Measurements from ENCODE around the gene SPTBN2.
"Not testable (repeated sequence)": the region's sequence is repeated elsewhere in the genome, so short reads cannot be mapped to it uniquely, and the experiment has no call there.

Gene SPTBN2

DNA sequence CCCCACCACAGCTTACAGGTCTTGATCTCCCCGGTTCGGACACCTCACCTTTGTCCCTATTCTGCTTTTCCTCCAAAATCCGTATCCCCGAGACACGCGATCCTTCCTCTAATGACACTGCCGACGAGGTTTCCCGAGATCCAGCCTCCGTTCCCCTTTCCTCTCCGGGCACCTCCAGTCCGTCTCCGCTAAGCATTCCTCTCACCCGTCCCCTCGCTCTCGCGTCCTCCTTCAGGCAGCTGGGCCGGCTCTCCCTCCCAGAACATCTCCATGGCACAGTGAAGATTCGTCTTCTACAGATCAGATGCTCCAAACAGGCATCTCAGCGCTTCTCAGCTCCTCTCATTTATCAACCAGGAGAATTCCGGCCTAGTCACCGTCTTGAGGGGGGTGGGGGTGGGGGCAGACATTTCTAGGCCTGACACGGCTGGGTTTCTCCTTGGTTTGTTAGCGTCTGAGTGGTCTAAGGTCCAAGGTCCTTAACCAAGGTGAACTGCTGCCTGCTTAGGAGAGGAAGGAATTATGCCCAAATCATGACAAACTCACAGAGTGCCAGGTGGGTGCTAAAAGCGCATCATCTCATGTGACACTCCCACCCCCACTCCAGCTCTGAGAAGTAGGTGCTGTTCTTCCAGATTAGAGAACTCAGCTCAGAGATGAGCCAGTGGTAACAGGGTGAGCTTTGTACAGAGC lies at the start of gene SPTBN2:
Gene SPTBN2 (minus strand): TSS at position 524 of the 693 bp plus-strand sequence. CDS start 7,976 bp downstream, outside the sequence.
- DNase-seq: no peak

DNA sequence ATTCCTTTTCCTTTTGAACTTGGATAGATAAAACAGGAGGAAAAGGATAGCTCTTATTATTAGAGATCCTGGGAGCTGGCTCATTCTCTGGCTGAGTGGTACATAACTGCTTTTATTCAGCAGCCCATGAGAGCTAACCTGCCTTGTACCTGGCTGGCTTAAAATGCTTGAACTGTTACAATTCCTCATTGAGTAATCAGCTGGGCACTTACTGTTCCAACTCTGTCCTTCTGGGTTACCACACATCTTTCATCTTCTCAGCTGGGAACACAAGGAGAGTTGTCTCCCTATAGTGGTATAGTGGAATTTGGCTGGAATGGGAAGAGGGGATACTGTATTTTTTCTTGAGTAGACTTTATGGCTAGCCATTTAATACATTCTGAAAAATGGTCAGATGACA lies 39.8 kb upstream of the SPTBN2 start:
- no peak for DNase-seq

DNA sequence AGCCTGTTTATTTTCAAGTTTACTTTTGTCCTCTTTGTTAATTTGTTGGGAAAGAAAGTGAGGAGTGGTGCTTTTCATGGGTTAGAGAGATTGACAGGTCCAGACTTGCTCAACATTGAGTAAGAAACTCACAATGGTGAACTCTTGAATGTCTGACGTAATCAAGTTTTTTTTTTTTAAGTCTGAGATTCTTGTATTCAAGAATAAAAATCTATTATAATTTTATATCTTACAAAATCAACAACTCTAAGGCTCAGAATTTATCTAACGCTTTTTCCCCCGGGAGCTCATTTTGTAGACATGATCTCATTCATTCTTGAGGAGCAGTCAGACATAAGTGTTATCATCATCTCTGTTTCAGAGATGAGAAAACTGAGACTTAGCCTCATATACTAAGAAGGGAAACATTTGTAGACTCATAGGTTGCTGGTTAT lies 39.1 kb upstream of the SPTBN2 start:
- DNase-seq: no peak

DNA sequence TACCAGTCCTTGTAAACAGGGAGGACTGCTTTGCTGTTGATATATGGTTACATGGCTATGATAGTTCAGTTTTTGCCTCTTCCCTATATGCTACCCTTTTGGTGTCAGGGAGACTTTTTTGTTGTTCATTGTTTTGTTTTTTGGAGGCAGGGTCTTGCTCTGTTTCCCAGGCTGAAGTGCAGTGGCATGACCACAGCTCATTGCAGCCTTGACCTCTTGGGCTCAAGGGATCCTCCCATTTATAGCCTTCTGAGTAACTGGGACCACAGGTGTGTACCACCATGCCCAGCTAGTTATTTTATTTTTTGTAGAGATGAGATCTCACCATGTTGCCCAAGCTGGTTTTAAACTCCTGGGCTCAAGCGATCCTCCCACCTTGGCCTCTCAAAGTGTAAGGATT lies 38.6 kb upstream of the SPTBN2 start:
- no peak for DNase-seq

DNA sequence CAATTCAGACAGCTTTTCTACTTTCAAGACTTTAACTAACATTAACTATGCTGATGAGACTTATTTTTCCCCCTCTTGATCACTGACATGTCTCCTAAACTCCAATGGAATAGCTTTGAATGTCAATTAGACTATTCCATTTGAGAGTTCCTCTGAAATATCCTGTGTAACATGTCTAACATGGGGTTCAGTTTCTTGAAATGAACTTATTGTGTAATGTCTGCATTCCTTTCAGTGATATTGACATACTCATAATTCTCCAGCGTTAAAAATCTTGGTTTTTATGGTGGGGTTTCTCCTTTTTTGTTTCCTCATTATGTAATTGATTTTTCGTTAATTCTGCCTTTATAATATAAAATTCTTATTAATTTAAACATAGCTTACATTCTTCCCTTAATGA lies 37.7 kb upstream of the SPTBN2 start:
- DNase-seq: no peak

DNA sequence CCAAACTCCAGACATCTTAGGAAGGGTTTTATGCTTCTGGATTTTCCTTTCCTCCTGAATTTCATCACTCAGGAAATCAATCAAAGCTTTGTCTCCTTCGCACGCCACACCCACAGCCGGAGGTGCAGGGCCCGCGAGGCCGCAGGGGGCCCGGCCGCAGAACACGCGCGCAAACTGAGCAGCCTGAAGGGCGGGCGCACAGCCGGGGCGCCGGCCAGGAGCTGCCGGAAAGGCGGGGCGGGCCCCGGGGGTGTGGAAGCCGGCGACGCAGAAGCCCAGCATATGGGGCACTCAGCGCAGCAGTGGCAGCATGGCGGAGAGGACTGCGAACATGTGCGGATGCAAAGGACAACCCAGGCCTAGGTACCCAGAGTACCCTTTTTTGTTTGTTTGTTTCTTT lies 33.1 kb upstream of the SPTBN2 start:
- DNase-seq: no peak

DNA sequence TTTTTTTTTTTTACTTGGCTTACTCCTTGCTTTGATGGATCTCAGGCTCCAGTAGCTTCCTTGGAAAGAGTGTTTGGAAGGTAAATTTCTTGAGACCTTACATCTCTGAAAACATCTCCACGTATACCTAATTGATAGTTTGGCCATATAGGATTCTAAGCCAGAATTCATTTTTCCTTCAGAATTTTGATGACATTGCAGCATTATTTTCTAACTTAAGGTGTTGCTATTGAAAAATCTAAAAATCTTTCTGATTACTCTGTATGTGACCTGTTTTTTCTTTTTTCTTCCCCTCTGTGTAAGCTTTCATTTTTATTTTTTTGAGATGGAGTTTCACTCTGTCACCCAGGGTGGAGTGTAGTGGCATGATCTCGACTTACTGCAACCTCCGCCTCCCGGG lies 23.1 kb upstream of the SPTBN2 start:
- DNase-seq: no peak

DNA sequence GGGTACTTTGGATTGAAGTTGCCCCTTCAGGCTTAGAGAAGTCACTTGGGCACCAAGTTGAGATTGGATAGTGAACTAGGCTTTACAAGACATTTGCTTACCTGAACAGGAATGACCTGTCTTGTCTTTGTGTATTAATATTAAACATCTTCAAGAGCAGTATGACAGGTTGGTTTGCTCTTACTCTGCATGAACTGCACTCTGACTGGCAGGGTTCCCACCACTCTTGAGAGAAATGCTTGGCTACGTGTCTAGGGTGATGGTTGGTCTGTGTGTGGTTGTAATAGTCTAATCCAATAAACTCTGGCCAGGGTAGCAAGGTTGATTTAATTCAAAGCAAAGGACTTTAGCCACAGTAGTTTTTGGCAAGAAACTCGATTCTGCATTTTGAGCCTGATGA lies 20.1 kb upstream of the SPTBN2 start:
- no peak for DNase-seq

DNA sequence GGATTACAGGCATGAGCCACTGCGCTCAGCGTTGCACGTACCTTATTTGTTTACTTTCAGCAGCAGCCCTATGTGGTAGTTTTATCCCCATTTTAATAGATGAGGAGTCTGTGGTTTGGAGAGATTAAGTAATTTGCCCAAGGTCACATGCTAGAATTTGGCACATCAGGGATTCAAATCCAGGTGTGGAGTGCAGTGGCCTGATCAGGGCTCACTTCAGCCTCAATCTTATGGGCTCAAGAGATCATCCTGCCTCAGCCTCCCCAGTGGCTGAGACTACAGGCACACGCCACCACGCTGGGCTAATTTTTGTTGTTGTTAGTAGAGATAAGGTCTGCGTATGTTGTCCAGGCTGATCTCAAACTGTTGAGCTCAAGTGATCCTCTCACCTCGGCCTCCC lies 18.5 kb upstream of the SPTBN2 start:
- no peak for DNase-seq

DNA sequence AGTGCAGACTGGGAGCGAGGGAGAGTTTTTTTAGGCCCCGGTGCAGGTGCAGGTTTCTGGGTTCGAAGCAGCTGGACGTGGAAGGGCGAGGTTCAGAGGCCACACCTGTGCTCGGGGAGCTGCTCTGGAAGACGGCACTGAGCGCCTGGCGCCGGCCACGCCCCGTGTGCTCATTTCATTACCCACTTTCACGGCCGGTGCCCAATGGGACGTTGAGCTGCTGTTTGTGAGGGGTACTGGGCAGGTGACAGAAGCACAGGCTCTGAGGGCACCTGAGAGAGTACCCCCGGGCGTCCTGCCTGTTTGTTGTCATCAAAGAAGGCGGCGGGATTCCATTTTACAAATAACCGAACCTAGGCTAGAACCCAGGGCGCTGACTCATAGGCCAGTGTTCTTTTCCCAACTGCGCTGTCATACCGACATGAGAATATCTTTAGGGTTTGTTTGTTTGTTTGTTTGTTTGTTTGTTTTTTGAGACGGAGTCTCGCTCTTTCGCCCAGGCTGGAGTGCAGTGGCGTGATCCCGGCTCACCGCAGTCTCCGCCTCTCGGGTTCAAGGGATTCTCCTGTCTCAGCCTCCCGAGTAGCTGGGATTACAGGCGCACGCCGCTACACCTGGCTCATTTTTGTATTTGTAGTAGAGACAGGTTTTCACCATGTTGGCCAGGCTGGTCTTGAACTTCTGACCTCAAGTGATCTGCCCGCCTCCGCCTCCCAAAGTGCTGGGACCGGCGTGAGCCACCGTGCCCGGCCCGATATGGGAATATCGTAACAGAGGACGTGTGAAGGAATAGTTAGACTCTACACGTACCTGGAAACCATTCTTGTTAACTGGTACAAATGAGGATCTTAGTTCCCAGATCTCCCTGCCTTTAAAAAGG lies 16.6 kb upstream of the SPTBN2 start:
- DNase-seq: no peak

DNA sequence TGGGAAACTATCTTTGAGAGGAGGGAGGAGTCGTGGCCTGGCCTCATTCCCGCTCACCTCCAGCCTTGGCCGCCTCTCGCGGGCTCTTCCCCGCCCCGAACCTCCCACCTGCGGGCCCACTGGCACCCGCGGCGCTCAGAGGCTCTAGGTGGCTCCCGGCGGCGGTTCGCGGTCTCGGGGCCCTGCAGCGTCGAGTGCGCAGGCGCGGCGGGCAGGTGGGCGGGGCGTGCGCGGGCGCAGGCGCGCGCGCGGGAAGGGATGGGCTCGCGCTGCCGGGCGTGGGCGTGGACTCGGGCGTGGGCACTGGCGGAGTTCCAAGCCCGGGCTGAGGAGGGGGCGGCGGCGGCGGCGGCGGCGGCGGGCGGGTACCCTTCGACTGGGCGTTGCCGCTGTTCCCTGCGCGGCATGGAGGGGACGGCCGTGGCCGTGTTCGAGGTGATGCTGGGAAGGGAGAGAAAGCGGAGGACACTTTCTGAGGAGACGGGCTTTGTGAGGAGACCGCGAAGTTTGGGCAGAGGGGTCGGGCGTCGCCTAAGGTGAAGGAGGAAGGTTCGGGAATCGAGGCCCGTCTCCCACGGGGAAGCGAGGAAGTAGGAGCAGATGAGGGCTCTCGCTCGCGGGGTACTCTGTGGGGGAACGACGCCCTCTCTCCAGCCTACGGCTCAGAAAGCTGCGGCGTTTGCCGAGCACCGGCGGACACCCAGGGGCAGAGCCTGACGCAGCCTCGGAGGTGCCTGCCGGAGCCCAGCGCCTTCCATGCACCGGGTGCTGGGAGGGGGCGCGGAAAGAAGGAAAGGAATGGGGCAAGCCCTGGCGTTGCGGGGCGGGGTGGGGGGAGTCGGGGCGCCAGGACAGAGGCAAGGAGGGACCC lies 15.7 kb upstream of the SPTBN2 start:
- DNase-seq: peak; percentile 55

DNA sequence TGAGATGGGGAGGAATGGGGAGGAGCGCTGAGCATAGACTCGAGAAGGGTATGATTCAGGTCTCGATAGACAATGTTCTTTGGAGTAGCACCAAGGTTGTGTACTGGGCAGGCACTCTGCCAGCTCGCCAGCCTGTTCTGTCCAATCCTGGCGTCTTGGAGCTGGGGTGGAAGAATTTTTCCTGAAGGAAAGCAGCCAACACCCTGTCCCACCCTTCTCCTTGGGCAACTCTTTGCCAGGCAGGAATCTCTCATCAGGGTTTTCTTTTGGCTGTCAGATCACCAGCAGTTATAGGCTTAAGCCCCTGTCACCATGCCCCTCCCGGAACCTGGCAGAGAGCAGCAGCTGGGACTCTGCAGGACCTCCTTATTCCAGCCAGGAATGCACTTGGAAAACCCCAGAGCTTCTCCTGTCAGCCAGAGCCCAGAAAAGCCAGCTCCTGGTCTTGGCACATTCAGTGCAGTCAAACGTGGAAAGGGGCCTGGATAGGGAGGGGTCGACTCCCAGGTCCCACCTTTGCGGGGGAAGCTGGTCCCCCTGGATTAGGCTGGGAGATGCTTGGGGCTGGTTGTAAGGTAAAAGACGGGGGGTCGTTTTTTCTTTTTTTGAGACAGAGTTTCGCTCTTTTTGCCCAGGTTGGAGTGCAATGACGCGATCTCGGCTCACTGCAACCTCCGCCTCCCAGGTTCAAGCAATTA lies 14.4 kb upstream of the SPTBN2 start:
- DNase-seq: no peak

DNA sequence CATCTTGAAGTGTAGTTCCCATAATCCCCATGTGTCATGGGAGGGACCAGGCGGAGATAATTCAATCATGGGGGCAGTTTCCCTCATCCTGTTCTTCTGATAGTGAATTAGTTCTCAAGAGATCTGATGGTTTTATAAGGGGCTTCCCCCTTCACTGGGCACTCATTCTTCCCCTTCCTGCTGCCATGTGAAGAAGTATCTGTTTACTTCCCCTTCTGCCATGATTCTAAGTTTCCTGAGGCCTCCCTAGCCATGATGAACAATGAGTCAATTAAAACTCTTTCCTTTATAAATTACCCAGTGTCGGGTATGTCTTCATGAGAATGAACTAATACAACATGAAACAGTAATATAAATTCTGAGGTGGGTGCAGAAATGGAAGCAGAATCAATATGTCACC lies 12.1 kb upstream of the SPTBN2 start:
- no peak for DNase-seq

DNA sequence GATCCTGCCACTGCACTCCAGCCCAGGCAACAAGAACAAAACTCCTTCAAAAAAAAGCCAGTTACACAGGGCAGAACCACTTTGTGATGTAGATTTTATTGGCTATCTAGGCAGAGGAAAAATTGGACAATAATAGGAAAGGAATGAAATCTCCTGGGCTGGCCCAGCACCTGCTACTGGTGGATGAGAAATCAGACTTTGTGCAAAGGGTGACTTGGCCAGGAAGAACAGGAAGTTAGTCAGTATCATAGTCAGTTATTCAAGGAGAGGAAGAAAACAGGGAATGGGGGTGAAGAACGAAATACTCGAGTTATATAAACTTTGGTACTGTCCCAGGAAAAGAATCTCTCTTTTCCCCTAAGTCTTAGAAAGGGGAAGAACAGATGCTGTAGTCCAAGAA lies 11.0 kb upstream of the SPTBN2 start:
- no peak for DNase-seq

DNA sequence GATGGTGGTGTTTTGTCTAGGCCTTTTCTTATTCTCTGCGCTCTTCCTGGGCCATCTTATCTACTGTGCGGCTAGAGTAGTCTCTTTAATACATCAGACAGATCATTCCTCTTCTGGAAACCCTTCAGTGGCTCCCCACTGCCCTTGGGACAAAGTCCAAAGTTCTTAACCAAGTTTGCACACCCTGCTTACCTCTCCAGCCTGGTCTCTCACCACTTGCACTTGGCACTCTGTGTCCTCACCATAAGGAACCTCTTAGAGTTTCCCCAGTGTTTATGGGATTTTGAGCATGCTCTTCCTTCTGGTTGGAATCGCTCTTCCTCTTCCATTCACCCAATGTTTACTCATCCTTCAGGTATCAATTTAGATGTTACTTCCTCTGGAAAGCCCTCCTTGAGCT lies 5.2 kb upstream of the SPTBN2 start:
- no peak for DNase-seq

DNA sequence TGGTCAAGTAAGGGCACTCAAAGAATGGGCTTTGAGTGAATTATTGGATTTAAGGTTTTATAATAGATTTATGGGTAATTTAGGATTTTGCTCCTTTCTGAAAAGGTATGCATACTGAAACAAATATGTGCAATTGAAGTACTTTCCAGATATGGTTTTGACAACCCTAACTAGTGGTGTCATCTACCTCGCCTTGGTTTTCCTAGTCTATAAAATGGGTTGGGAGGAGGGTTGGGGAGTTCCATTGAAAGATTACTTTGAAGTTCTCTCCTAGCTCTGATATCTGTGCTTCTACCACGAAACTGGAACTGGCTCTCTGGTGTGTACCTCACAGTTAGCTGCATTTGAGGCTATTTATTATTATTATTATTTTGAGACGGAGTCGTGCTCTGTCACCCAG lies 431 bp upstream of the SPTBN2 start:
- no peak for DNase-seq

DNA sequence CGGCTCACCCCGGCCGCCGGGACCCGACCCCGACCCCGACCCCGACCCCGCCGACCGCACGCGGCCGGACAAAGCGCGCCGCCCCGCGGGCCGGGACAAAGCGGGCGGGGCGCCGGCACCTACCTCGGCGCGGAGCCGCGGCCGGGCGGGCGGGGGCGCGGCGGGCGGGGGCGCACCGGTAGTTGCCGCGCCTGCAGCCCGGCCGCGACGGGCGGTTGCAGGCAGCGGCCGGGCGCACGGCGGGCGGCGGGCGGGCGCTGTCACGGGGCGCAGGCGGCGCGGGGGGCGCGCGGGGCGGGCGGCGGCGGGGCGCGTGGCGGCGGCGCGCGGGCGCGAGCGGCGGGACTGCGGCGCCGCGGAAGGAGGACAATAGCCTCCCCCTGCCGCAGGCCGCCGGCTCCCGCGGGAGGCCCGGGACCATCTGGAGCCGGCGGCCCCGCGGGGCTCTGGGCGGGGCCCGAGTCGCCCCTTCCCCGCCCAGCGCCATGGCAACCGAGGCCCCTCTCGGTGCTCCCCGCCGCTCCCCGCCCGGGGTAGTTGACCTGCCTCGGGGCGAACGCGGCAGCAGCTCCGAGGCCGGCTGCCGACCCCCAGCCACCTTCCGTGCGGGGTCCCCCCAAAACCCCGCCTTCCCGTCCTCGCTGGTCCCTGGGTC lies 851 bp downstream of the SPTBN2 start:
- no peak for DNase-seq

DNA sequence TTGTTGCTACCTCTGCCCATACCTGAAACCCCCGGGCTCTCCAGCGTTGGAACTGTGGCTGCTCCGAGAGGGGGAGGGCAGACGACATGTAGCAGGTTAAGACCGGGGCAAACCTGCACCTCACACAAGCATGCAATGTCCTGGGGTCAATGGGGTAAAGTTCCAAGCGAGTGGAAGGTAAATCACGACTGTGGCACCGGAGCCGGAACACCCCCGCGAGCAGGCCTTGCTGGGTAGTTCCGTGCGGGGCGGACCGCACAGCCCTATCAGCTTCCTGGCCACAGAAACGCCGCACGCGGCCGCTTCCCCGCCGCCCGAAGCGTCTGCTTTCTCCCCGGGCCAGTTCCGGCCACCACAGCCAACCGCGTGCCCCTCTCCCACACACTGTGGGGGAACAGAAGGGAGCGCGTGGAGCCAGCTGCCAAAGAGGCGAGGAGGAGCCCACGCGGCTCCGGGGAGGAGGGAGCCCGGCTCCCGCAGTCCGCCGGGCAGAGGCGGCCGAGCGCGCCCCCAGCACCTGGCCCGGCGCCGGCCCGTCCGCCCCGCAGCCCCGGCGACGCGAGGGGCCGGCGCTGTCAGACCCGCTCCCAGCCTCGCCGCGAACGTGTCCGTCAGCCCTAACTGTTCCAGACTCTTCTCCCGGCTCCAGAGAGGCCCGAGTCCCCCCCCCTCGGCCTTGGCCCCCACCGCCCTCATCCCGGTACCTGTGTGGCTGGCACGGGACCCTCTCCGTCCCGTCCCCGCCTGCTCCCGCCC lies 1.6 kb downstream of the SPTBN2 start:
- no peak for DNase-seq

DNA sequence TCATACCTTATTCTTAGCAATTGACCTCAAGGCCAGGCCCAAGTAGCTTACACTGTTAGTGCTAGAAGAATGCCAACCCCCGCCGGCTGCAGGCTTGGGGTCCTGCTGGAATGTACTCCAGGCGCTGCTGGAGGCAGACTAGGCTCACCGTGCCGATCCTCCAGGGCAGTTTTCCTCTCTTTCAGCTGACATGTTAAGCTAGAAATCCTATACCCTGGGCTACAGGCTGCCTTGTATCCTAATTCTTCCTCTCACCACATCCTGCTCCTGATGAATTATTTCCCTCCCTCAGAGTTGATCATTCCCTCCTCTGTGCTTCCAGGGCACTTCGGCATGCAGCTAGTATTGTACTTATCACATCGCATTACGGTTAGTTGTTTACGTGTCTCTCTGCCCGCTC lies 3.4 kb downstream of the SPTBN2 start:
- DNase-seq: no peak

DNA sequence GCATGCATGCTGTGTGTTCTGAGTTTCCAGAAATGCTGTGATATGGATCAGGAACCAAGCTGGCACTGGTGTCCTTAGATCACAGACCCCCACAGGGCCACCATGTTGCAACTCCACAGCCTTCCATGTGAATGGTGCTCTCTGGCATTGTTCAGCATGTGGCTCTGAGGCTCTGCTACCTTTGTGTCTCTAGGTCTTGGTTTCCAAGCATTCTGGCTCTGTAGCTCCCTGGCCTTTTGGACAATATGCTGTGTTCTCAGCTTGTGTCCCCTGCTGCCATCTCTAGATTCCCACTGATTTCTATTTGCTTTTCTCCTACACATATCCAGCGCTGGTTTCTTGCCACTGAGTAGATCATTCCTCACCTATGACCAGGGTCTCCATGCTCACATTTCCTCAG lies 3.9 kb downstream of the SPTBN2 start:
- DNase-seq: no peak

DNA sequence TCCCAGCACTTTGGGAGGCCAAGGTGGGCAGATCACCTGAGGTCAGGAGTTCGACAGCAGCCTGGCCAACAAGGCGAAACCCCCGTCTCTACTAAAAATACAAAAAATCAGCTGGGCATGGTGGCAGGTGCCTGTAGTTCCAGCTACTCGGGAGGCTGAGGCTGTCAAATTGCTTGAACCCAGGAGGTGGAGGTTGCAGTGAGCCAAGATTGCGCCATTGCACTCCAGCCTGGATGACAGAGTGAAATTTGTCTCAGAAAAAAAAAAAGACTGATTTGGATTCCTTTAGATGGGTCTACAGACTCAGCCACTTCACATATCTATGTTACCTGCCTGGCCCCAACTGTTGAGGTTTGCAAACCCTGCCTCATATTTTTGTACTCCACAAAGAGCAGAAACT lies 4.8 kb downstream of the SPTBN2 start:
- DNase-seq: not testable (repeated sequence)

All from DMS153 (cell line).